Glomerular endothelial cell (primary cell): Measurements from ENCODE around the gene PKP3. TPM values are rescaled to one million over a fixed set of nuclear protein-coding genes. Genes with fewer than 3 reads are reported as not detected.
"Not testable (repeated sequence)": the region's sequence is repeated elsewhere in the genome, so short reads cannot be mapped to it uniquely, and the experiment has no call there.

Experiments used
- DNase-seq: peaks from one replicate; pipeline ENCODE4 v3.0.0-alpha.2; 2011; ENCODE audit warnings: low read depth, low spot score; ENCODE audit errors: extremely low read depth
- total RNA-seq: library from RNA; depleted of rRNA; stranded (reverse); fragments of >200 nt; gene quantifications from 2 replicates; pipeline ENCODE4 v1.2.3, GENCODE V29; 2015

PKP3 gene
- total RNA-seq, 1 donor from 2014 or later = 0.41 TPM

DNA sequence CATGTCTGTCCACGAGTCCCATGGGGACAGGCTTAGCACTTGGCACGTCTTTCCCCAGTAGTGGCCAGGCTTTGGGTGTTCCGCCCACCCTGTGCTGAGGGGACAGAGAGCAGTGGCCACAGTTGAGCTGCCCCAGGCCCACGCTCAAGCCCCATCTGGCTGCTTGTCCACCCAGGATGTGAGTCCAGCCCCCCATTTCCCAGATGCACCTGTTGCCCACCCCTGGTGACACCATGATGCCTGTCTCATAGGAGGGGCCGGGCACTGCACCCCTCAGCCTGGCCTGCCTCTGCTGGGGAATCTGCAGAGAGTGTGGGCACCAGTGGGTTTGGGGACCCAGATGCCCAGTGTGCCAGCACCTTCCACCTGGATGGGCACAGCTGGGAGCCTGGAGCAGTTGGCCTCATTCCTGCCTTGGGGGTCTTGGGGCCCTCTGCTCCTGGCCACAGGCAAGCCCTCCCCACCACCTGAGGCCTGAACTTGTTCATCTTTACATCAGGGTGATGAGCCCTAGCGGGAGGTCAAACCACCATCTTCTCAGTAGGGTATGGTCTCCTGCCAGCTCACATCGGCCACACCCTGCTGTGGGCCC lies 15.1 kb downstream of the PKP3 start:
- no peak for DNase-seq

- DNase-seq = no peak
Observed at GRCh38 chr11:409600-410483, 15.8 kb downstream of the PKP3 start.

GRCh38 chr11:410711-411110 lies 16.7 kb downstream of the PKP3 start:
- not testable (repeated sequence) for DNase-seq

DNA sequence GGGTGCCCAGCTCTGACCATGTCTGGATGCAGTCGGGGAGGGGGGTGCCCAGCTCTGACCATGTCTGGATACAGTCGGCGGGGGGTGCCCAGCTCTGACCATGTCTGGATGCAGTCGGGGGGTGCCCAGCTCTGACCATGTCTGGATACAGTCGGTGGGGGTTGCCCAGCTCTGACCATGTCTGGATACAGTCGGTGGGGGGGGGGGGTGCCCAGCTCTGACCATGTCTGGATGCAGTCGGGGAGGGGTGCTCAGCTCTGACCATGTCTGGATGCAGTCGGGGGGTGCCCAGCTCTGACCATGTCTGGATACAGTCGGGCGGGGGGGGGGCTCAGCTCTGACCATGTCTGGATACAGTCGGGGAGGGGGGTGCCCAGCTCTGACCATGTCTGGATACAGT lies 17.5 kb downstream of the PKP3 start:
- DNase-seq = not testable (repeated sequence)

DNA sequence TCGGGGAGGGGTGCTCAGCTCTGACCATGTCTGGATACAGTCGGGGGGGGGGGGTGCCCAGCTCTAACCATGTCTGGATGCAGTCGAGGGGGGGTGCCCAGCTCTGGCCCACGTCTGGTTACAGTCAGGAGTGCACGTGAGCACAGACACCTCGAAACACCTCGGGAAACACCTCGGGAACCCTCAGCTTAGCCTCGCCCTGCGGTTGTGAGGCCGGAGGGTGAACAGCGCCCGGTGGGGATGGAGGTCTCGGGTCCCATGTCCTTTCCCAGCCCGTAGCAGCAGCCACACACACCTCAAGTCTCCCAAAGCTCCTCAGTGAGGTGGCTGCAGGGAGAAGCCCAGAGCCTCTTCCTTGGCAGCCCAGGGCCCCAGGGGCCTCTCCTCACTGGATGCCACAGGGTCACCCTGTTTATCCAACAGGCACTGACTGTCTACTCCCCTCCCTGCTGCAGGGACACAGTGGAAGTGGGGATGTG lies 18.7 kb downstream of the PKP3 start:
- no peak for DNase-seq

DNA sequence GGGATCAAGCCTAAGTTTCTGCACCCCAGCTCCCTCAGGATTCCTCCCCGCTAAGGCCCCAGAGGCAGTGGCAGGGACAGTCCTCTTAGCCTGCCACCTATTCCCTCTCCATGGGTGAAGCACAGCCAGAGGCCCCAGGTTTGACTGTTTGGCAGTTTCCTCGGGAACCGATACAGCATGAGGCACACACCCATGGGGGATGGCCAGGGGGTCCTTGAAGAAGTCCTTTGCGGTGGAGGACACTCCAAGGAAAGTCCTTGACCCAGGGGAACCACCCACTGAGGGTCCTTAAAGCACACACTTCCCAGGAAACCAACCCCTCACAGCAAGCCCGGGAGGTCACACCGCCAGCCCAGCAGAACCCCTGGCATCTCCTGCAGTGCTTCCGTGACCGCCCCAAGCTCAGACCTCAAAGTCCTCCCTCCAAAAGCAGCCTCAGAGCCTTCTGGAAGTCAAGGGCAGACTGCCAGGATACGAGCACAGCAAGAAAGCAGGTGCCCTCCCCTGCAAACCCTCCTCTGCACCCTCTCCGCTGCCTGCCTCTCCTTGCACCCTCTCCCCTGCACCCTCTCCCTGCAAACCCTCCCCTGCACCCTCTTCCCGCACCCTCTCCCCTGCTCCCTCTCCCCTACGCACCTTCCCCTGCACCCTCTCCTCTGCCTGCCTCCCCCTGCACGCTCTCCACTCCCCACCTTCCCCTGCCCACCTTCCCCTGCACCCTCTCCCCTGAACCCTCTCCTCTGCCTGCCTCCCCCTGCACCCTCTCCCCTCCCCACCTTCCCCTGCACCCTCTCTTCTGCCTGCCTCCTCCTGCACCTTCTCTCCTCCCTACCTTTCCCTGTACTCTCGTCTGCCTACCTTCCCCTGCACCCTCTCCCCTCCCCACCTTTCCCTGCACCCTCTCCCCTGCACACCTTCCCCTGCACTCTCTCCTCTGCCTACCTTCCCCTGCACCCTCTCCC lies 19.4 kb downstream of the PKP3 start:
- no peak for DNase-seq

DNA sequence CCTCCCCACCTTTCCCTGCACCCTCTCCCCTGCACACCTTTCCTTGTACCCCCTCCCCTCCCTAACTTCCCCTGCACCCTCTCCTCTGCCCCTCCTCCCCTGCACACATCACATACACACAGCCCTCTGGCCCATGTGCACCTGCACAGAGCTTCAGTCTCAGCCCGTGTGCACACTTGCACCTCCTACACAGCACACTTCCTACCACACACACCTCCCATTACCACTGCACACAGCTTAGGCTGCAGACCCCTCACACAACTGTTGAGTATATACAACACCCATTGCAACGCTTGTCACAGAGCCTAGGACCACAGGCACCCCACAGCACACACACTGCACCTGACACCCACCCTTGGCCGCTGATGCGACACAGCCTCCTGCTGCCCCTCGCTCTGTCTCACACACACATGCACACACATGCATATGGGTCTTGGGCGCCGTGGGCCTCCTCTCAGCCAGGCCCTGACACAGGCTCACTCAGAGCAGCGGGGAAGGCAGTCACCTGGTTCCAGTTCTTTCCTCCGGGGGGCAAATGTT lies 20.4 kb downstream of the PKP3 start:
- no peak for DNase-seq

DNA sequence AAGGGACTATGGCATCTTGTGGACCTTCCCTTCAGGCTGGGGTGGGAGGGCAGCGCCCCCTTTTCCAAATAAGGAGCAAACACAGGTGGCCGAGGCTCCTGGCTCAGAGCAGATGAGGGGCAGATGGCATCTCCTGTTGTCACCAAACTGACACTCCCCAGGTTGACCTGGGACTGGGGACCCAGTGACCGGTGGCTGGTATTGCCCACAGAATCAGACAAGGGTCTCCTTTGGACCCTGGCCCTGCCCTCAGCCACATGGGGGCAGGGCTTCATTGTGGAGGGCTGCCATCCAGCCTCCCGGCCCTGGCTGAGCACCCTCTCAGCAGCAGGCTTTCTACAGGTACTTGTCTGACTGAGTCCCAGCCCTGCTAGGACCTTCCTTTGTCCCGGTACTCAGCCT lies 21.6 kb downstream of the PKP3 start:
- no peak for DNase-seq

GRCh38 chr11:416051-416756 lies 22.2 kb downstream of the PKP3 start:
- DNase-seq = no peak

DNA sequence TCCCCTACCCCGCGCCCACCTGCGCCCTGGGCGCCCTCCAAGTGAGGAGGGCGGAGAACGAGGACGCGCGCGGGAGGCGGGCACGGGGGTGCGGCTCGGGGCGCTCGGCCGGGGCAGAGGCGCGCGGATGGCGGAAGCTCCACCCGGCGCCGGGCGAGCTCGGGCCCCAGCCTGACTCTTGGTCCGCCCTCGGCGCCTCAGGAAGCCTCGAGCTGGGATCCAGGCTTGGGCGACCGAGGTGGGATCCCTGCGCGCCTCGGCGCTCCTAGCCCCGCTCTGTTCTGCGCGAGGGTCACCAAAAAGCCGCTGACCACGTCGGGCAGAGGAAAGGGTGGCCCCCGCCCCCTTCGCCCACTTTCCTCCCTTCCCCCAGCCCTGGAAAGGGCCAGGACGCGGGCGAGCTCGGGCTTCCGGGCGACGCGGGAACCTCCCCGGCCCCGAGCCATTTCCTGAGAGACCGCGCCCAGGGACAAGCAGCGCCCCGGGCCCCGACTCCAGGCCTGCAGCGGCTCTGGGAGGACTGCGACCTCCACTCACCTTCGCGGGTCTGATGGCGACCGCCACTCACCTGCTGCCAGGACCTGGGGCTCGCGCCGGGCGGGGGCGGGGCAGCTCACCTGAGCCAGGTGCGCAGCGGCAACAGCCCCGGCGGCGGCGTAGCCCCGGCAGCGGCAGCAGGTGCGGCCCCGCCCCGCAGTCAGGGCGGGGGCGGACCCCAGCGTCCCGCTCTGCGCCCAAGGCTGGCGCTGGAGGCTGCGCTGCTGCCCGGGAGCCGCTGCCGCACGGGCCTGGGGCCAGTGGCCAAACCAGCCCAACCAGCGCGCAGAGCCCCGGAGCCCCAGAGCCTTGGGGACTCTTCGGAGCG lies 23.0 kb downstream of the PKP3 start:
- DNase-seq = no peak

DNA sequence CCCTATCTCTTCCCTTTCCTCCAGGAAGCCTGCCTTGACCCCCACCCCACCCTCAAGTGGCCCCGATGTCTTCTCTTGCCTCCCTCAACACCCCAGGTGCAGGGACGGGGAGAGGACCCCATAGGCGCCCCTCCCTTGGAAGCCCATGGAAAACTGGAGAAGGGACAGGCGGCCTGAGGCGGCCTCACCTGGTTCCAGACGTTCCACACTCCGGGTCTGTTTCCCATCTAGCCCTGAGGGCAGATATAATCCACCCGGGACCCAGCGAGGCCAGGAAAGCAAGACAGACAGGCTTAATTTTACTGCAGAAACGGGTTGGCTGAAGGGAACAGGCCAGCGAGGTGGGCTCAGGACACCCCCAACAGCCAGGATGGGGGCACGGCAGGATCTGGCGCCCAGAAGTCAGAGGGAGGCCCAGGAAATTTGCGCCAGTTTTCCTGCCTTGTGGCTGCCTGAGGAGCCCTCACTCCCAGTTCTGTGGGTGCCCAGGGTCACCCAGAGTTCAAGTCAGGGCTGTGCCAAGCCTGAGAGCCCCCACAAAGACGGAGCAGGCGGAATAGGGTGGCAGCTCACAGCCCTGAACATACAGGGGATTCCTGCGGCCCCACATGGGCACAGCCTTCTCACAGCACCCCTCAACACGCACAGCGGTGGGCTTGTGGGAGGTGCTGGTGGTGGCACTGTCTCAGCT lies 23.8 kb downstream of the PKP3 start:
- DNase-seq = no peak

DNA sequence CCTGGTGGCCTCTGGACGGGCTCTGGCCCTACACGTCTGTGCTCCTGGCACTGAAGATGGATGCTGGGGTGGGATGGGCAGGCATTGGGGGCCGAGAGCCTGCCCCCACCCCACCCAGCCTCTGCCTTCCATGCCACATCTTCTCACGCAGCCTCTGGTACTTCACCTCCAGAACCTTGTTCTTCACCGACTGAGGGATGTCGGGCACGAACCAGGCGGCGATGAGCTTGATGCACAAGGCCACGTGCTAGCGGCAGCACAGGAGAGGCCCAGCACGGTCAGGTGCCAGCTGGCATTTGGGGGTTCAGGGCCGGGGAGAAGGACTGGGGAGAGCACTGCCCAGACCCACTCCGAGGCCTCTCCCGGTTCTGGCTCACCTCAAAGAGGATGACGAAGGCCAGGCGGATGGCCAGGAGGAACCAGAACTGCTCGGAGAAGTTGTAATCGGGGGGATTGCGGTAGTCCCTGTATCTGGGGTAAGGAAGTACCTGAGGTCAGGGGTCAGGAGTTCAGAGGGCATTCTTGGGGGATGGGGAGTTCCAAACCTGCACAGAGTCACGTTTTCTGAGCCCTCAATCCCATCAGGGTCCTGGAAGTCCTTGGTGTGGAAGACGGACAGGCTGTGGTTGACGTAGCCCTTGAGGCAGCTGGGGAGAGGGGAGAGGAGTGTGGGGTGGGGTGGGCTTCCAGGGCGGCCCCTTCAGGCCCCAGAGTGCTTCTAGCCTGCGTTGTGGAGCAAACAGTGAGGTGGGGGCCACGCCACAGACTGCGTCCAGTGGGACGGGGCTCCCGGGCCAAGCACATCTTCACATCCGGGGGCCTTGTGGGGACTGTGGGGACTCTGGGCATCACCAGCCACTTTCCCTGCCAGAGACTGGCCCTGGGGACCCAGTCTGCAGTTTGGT lies 24.6 kb downstream of the PKP3 start:
- DNase-seq = no peak

DNA sequence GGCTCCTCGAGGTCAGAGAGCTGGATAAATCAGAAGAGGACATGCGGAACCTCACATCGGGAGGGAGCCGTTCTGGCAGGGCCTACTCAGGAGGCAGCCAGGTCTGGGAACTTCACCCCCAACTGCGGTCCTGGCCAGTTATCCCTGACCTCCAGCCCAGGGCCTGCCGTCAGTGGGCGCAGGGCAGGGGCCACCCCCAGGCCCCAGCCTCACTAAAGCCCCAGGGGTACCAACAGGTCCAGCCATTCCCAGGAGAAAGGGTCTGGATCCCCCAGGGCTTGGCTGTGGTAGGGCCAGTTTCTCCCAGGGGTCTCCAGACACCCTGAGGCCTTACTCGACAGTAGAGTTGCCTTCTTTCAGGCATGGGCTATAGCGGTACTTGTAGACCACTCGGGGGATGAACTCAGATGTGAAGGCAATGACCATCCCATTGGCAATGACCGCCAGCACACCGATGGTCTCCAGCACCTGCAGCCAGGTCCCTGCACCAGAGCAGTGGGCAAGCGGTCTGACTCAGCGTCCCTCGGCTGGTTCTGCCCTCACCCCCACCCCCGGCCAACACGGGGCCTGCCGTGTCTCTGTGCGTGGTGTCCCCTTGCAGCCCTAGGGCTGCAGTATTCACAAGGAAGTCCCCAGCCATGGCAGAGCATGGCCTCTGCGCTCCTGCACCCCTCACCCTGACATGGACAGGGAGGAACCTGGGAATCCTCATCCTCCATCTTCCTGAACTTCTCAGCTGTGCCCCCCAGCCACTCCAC lies 25.4 kb downstream of the PKP3 start:
- no peak for DNase-seq

DNA sequence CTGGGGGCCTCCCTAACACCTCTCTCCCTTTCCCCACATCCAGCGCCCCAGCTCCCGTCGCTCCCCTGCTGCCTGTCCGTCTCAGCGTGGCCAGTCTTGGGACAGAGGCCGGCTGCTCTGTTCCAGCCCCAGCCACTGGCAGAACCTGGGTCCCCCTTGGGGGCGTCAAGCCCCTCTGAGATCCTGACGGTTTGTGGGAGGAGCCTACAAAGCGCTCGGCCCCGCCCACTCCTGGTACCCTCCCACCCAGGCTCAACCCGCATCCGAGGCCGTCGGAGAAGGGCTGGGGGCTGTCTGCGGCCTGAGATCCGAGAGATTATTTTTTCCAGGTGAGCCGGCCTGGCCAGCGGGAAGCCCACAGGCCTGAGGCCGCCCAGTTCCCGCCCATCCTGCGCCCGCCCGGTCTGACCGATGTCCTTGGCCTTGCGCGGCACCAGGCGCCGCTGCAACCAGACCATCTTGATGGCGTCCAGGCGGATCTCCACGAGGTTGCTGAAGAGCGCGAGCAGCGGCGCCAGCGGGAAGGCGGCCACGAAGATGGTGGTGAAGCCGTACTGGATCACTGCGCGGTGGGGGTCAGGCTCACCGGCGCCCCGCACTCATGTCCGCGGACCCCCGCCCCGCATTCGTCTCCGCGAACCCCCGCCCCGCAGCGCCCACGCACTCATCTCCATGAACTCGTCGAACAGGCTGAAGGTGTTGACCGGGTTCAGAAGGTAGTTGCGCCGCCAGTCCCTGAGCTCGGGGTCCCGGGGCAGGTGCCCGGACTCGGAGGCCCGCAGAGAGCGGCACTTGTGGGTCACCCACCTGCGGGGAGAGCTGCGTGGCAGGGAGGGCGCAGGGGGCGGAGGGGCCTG lies 26.3 kb downstream of the PKP3 start:
- DNase-seq = no peak

DNA sequence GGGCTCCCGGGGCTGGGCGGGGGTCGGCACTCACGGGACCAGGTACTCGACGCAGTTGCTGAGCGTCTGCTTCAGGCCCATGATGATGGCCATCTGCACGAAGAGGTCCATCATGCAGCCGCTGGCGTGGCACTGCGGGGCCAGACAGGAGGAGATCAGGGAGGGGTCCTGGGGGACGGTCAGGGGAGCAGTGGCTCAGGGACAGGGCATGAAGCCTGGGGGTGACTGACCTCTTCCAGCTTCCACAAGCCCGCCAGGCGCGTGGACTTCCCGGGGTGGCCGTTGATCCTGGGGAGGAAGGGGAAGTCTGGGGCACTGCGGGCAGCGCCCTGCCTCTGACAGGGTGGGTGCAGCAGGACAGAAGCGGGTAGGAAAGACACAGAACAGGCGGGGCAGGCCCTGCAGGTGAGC lies 26.9 kb downstream of the PKP3 start:
- DNase-seq = no peak

DNA sequence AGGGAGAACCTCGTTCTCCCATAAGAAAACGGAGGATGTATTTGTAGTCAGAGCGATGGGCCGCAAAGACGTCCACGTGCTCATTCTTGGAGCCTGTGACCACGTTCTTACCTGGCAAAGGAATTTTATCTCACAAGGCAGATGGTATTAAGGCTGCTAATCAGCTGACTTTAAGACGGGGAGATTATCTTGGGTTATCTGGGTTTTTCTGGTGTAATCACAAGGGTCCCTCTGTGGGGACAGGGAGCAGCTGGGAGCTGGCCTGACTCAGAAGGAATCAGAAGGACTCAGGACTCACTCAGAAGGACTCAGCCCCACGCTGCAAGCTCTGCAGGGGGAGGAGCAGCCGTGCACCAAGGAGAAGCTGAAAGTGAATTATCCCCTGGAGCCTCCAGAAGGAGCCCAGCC lies 28.2 kb downstream of the PKP3 start:
- DNase-seq = no peak
